ENCODE results near the gene LSM14A.
"Not testable (repeated sequence)": the region's sequence is repeated elsewhere in the genome, so short reads cannot be mapped to it uniquely, and the experiment has no call there.

Gene LSM14A

GRCh38 chr19:34243876-34244578 is 71.7 kb downstream of the LSM14A start:
- no peak for TF ChIP-seq CTCF (conservative IDR thresholded peaks at IDR 0.05; ENCODE audit: low read depth, low read length)
- no peak overlapping the region for H3K4me3 ChIP-seq (ENCODE audit: low read length)
- DNase-seq (ENCODE audit: low read depth): no peak

- no peak for DNase-seq (ENCODE audit: low read depth)
- no peak for TF ChIP-seq CTCF (conservative IDR thresholded peaks at IDR 0.05; ENCODE audit: low read depth, low read length)
- H3K4me3 ChIP-seq (ENCODE audit: low read length): no peak overlapping the region
These were observed 72.5 kb downstream of the LSM14A start for GRCh38 chr19:34244611-34245299.

GRCh38 chr19:34246340-34246739 is 74.0 kb downstream of the LSM14A start:
- DNase-seq (ENCODE audit: low read depth): no peak
- H3K4me3 ChIP-seq (ENCODE audit: low read length): no peak overlapping the region
- TF ChIP-seq CTCF (conservative IDR thresholded peaks at IDR 0.05; ENCODE audit: low read depth, low read length): no peak

- DNase-seq (ENCODE audit: low read depth): no peak
- no peak overlapping the region for H3K4me3 ChIP-seq (ENCODE audit: low read length)
- no peak for TF ChIP-seq CTCF (conservative IDR thresholded peaks at IDR 0.05; ENCODE audit: low read depth, low read length)
These were observed 76.6 kb downstream of the LSM14A start for GRCh38 chr19:34248941-34249340.

GRCh38 chr19:34253167-34253566 is 80.9 kb downstream of the LSM14A start:
- H3K4me3 ChIP-seq (ENCODE audit: low read length); DNase-seq (ENCODE audit: low read depth): not testable (repeated sequence)

- peak overlapping the region; percentile 76 for H3K4me3 ChIP-seq (ENCODE audit: low read length)
- DNase-seq (ENCODE audit: low read depth): not testable (repeated sequence)
These were observed 81.4 kb downstream of the LSM14A start for GRCh38 chr19:34253681-34254045.

- H3K4me3 ChIP-seq (ENCODE audit: low read length): peak within 1 kb of the TSS; percentile 76
- no peak for DNase-seq (ENCODE audit: low read depth)
- no peak for TF ChIP-seq CTCF (conservative IDR thresholded peaks at IDR 0.05; ENCODE audit: low read depth, low read length)
These were observed 81.9 kb downstream of the LSM14A start, which contains the start of gene GARRE1 for GRCh38 chr19:34254046-34254697. Gene GARRE1, plus strand, starts transcription at chr19:34254554. Its CDS starts 45,920 bp downstream, at chr19:34300474.
